Panc1 (cell line): ENCODE data around the gene RBP5. TPM values are rescaled to one million over a fixed set of nuclear protein-coding genes. Genes with fewer than 3 reads are reported as not detected.

ENCODE experiments used
- ATAC-seq: fragments of 200-7000 bp; cut with Tn5 transposase; 2 replicates; pipeline ENCODE4 v1.9.1; 2020; ENCODE audit warnings: mild to moderate bottlenecking, moderate library complexity
- BruUV-seq: library from RNA; stranded (reverse); fragments of 400-500 nt; replicated peaks from 2 replicates; lab custom pipeline; 2021; lab: Mats Ljungman, UMichigan
- CTCF ChIA-PET: fragments of 300-600 bp; sonication (Branson Sonifier 250); formaldehyde crosslinking; loops from one replicate; lab custom pipeline; 2022; ENCODE audit warnings: antibody characterized with exemption; lab: Charles Lee
- POLR2A ChIA-PET: fragments of 300-600 bp; sonication (Branson Sonifier 250); formaldehyde crosslinking; loops from one replicate; lab custom pipeline; 2022; ENCODE audit warnings: antibody characterized with exemption; lab: Charles Lee
- DNase-seq: peaks from one replicate; pipeline ENCODE4 v3.0.0-alpha.2; 2010; ENCODE audit warnings: low read depth, low spot score
- H3K27ac ChIP-seq: 2 replicates; pipeline ENCODE4 v1.5.1; 2011; ENCODE audit warnings: mild to moderate bottlenecking, low read length, inconsistent platforms
- H3K27me3 ChIP-seq: fragments of 200-500 bp; sonication (Bioruptor generic); 2 replicates; pipeline ENCODE4 v1.6.0; 2014; ENCODE audit warnings: low read length, inconsistent platforms; ENCODE audit not compliant: control insufficient read depth, insufficient read depth
- H3K36me3 ChIP-seq: fragments of 200-500 bp; sonication (Bioruptor generic); 2 replicates; pipeline ENCODE4 v1.5.1; 2014; ENCODE audit warnings: inconsistent platforms, mild to moderate bottlenecking, low read length, moderate library complexity; ENCODE audit not compliant: control insufficient read depth, insufficient read depth
- H3K4me1 ChIP-seq: 2 replicates; pipeline ENCODE4 v1.5.1; 2011; ENCODE audit warnings: inconsistent platforms, mild to moderate bottlenecking, low read length, moderate library complexity; ENCODE audit not compliant: control insufficient read depth, insufficient read depth
- H3K4me3 ChIP-seq, 2 experiments: 2 replicates each; pipeline ENCODE4 v1.5.1; 2011 to 2012; ENCODE audit warnings: low read depth in 2 of 2, low read length in 2 of 2, mild to moderate bottlenecking in 2 of 2, inconsistent platforms in 1 of 2, moderate library complexity in 1 of 2
- H3K9me3 ChIP-seq: fragments of 200-500 bp; sonication (Bioruptor generic); 2 replicates; pipeline ENCODE4 v1.5.1; 2014; ENCODE audit warnings: low read depth, mild to moderate bottlenecking, inconsistent platforms, low read length, moderate library complexity; ENCODE audit not compliant: control insufficient read depth, insufficient read depth
- POLR2AphosphoS5 ChIP-seq: IDR thresholded peaks from 2 replicates; pipeline ENCODE4 v1.6.1; 2012; ENCODE audit warnings: mild to moderate bottlenecking, low read depth, low read length, moderate library complexity
- SIN3A ChIP-seq: IDR thresholded peaks from 2 replicates; pipeline ENCODE4 v1.6.1; 2012; ENCODE audit warnings: low read depth, mild to moderate bottlenecking, low read length, moderate library complexity, borderline replicate concordance; ENCODE audit not compliant: insufficient read depth
- TCF7L2 ChIP-seq: IDR thresholded peaks from 2 replicates; pipeline ENCODE4 v1.6.1; 2011; ENCODE audit warnings: mild to moderate bottlenecking, low read depth, low read length, inconsistent platforms
- in situ Hi-C: cut with HindIII; loops from 2 replicates; pipeline ENCODE4 v1.10.0; 2016; ENCODE audit warnings: low sequenced_read_pairs, low pct_unique_long_range_greater_than_20kb
- intact Hi-C: fragments of 100-400 bp; cut with micrococcal nuclease; formaldehyde crosslinking; loops from one replicate; pipeline ENCODE4 v1.10.0; 2022; ENCODE audit not compliant: unreplicated experiment
- total RNA-seq: library from RNA; stranded (reverse); gene quantifications from one replicate; pipeline ENCODE4 v1.2.1, GENCODE V29; 2021; ENCODE audit not compliant: unreplicated experiment
- TF ChIP-seq, protein P1 (sequence below): fragments of 450-650 bp; IDR thresholded peaks from 2 replicates; pipeline ENCODE4 v1.5.1; 2017; ENCODE audit warnings: mild to moderate bottlenecking
- TF ChIP-seq, protein P2 (sequence below), 2 experiments: IDR thresholded peaks; 2 replicates each; pipeline ENCODE4 v1.6.1; 2011 to 2012; ENCODE audit warnings: low read depth in 2 of 2, control low read depth in 1 of 2, low read length in 1 of 2, mild to moderate bottlenecking in 1 of 2, moderate library complexity in 1 of 2; ENCODE audit not compliant: insufficient read depth in 1 of 2

Gene RBP5
- total RNA-seq, 1 experiment from 2014 or later = not detected

DNA sequence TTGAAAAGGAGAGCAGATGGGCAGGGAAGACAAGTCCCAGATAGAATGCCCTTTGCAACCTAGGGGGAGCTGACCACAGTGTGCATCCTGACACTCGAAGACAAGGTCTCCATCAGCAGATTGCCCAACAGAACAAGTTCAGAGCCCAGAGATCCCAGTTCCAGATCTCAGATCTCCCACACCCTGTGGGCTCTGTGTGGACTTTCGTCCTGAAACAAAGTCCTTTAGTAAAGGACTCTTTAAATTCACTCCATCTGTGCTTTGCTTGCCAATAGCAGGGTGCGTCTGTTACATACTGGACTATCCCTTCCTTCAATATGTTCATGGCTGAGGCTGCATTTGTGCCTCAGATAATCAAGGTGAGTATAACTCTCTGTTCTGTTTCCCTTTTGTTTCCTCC is 11.0 kb downstream of the RBP5 start:
- intact Hi-C loops (loop anchor here (10.0 kb wide), 1 partner anchor 173 kb away; the partner anchor contains the start of genes C12orf57 and RNU7-1), in situ Hi-C loops (no loop called here)
- POLR2A ChIA-PET = no interaction called here

DNA sequence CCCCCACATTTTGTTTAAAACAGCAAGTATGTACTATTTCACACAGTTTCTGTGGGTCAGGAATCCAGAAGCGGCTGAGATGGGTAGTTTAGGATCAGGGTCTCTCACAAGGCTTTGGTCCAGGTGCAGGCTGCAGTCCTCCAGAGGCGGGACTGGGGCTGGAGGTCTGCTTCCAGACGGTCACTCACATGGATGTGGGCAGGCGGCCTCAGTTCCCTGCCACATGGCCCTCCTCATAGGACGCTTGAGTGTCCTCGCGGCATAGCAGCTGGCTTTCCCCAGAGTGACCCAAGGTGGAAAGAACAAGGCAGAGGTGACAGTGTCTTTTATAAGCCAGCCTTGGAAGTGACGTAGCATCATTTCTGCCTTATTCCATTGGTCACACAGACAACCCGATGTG is 11.8 kb downstream of the RBP5 start:
- no TSS peak for BruUV-seq
- CTCF ChIA-PET = no interaction called here
- no peak for ATAC-seq
- Histone ChIP-seq H3K27ac (no peak overlapping the region), H3K27me3 (no peaks in the 10 kb centered on the region), H3K36me3 (no peaks in the 10 kb centered on the region), H3K4me3 (no peak overlapping the region), H3K4me1 (no peaks in the 10 kb centered on the region), H3K9me3 (no peaks in the 10 kb centered on the region)
- DNase-seq = no peak
- intact Hi-C loops = loop anchor here (10.0 kb wide), 1 partner anchor 172 kb away; the partner anchor contains the start of genes C12orf57 and RNU7-1
- POLR2A ChIA-PET = no interaction called here
- in situ Hi-C loops = no loop called here
- no peak for TF ChIP-seq TCF7L2
- TF ChIP-seq, protein P1, sequence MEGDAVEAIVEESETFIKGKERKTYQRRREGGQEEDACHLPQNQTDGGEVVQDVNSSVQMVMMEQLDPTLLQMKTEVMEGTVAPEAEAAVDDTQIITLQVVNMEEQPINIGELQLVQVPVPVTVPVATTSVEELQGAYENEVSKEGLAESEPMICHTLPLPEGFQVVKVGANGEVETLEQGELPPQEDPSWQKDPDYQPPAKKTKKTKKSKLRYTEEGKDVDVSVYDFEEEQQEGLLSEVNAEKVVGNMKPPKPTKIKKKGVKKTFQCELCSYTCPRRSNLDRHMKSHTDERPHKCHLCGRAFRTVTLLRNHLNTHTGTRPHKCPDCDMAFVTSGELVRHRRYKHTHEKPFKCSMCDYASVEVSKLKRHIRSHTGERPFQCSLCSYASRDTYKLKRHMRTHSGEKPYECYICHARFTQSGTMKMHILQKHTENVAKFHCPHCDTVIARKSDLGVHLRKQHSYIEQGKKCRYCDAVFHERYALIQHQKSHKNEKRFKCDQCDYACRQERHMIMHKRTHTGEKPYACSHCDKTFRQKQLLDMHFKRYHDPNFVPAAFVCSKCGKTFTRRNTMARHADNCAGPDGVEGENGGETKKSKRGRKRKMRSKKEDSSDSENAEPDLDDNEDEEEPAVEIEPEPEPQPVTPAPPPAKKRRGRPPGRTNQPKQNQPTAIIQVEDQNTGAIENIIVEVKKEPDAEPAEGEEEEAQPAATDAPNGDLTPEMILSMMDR = no peak
- TF ChIP-seq, protein P2, sequence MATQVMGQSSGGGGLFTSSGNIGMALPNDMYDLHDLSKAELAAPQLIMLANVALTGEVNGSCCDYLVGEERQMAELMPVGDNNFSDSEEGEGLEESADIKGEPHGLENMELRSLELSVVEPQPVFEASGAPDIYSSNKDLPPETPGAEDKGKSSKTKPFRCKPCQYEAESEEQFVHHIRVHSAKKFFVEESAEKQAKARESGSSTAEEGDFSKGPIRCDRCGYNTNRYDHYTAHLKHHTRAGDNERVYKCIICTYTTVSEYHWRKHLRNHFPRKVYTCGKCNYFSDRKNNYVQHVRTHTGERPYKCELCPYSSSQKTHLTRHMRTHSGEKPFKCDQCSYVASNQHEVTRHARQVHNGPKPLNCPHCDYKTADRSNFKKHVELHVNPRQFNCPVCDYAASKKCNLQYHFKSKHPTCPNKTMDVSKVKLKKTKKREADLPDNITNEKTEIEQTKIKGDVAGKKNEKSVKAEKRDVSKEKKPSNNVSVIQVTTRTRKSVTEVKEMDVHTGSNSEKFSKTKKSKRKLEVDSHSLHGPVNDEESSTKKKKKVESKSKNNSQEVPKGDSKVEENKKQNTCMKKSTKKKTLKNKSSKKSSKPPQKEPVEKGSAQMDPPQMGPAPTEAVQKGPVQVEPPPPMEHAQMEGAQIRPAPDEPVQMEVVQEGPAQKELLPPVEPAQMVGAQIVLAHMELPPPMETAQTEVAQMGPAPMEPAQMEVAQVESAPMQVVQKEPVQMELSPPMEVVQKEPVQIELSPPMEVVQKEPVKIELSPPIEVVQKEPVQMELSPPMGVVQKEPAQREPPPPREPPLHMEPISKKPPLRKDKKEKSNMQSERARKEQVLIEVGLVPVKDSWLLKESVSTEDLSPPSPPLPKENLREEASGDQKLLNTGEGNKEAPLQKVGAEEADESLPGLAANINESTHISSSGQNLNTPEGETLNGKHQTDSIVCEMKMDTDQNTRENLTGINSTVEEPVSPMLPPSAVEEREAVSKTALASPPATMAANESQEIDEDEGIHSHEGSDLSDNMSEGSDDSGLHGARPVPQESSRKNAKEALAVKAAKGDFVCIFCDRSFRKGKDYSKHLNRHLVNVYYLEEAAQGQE (IDR thresholded peaks at IDR 0.05; ENCODE audit: insufficient read depth in 1 of 2, low read depth in 2 of 2, low read length in 1 of 2) = no peak
- no peak for TF ChIP-seq POLR2AphosphoS5
- TF ChIP-seq SIN3A = no peak

More for the DNA sequence above, 11.0 kb downstream of the RBP5 start:
- no peak overlapping the region for H3K27ac ChIP-seq
- CTCF ChIA-PET = no interaction called here
- no peaks in the 10 kb centered on the region for H3K27me3 ChIP-seq
- BruUV-seq = no TSS peak
- no peak for ATAC-seq
- no peaks in the 10 kb centered on the region for H3K4me1 ChIP-seq
- no peak overlapping the region for H3K4me3 ChIP-seq
- DNase-seq = no peak
- H3K9me3 ChIP-seq = no peaks in the 10 kb centered on the region
- TF ChIP-seq POLR2AphosphoS5 (no peak), SIN3A (no peak), TCF7L2 (no peak)
- TF ChIP-seq, protein P1 = no peak
- TF ChIP-seq, protein P2 (IDR thresholded peaks at IDR 0.05; ENCODE audit: insufficient read depth in 1 of 2, low read depth in 2 of 2, low read length in 1 of 2) = no peak
- H3K36me3 ChIP-seq = no peaks in the 10 kb centered on the region
